Tibial nerve (tissue), 3 donors: ENCODE results near the gene VIPR2.

Source experiments
- CTCF ChIP-seq, 5 experiments: fragments of 200-600 bp in 3 of 5; fragments of 450-650 bp in 2 of 5; sonication (generic) in 3 of 5; IDR thresholded peaks; one replicate each; pipeline ENCODE4 v1.5.1; 2016 to 2019; ENCODE audit warnings: antibody characterized with exemption in 5 of 5, mild to moderate bottlenecking in 3 of 5, moderate library complexity in 2 of 5
- POLR2A ChIP-seq, 2 donors: fragments of 450-650 bp; IDR thresholded peaks; one replicate each; pipeline ENCODE4 v1.6.1; 2017; ENCODE audit warnings: antibody characterized with exemption in 2 of 2, mild to moderate bottlenecking in 2 of 2, moderate library complexity in 2 of 2

DNA sequence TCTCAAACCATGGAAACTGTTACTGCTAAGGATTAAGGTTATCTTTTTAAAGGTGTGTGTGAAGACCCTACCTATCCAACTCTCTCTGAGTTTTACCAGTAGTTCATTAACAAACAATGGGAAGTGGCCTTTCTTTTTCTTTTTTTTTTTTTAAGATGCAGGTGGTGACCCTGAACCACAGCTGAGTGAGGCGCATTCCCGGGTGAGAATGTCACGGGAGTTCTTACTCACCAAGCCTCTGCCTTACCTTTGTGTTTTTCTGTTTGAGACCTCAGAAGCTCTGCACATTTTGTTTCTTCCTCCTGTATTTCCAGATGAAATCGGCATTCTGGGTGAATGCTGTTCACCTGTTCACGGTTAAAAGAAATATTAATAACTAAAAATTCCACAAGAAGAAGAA is 2.5 kb downstream of the VIPR2 start:
- no peak for TF ChIP-seq CTCF (IDR thresholded peaks at IDR 0.05)
- no peak for TF ChIP-seq POLR2A (IDR thresholded peaks at IDR 0.05)
